ENCODE data around the gene RAET1G.
"Not testable (repeated sequence)": the region's sequence is repeated elsewhere in the genome, so short reads cannot be mapped to it uniquely, and the experiment has no call there.

Gene RAET1G

DNA sequence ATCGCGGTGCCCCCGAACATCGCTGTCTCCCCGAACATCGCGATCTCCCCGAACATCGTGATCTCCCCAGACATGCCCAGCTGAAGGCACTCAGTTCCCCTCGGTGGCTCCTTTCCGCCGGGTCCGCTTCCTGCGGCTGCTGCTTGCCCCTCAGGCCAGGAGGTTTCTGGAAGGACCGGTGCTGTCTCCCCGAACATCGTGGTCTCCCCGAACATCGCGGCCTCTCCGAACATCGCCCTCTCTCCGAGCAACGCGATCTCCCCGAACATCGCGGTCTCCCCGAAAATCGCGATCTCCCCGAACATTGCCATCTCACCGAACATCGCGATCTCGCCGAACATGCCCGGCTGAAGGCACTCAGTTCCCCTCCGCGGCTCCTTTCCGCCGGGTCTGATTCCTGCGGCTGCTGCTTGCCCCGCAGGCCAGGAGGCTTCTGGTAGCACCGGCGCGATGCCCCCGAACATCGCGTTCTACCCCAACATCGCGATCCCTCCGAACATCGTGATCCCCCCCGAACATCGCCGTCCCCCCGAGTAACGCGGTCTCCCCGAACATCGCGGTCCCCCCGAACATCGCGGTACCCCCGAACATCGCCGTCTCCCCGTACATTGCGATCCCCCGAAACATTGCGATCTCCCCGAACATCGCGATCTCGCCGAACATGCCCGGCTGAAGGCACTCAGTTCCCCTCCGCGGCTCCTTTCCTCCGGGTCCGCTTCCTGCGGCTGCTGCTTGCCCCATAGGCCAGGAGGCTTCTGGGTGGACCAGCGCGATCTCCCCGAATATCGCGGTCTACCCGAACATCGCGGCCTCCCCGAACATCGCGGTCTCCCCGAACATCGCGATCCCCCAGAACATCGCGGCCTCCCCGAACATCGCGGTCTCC, 41.6 kb upstream of the RAET1G start:
- DNase-seq (ENCODE audit: low spot score): no peak
- in situ Hi-C loops (cut with MboI; ENCODE audit: low pct_unique_long_range_greater_than_20kb, low sequenced_read_pairs, unreplicated experiment): no loop called here
- TF ChIP-seq, protein P1, sequence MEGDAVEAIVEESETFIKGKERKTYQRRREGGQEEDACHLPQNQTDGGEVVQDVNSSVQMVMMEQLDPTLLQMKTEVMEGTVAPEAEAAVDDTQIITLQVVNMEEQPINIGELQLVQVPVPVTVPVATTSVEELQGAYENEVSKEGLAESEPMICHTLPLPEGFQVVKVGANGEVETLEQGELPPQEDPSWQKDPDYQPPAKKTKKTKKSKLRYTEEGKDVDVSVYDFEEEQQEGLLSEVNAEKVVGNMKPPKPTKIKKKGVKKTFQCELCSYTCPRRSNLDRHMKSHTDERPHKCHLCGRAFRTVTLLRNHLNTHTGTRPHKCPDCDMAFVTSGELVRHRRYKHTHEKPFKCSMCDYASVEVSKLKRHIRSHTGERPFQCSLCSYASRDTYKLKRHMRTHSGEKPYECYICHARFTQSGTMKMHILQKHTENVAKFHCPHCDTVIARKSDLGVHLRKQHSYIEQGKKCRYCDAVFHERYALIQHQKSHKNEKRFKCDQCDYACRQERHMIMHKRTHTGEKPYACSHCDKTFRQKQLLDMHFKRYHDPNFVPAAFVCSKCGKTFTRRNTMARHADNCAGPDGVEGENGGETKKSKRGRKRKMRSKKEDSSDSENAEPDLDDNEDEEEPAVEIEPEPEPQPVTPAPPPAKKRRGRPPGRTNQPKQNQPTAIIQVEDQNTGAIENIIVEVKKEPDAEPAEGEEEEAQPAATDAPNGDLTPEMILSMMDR (IDR thresholded peaks at IDR 0.05; ENCODE audit: extremely low read depth, insufficient read depth, missing control alignments): no peak

DNA sequence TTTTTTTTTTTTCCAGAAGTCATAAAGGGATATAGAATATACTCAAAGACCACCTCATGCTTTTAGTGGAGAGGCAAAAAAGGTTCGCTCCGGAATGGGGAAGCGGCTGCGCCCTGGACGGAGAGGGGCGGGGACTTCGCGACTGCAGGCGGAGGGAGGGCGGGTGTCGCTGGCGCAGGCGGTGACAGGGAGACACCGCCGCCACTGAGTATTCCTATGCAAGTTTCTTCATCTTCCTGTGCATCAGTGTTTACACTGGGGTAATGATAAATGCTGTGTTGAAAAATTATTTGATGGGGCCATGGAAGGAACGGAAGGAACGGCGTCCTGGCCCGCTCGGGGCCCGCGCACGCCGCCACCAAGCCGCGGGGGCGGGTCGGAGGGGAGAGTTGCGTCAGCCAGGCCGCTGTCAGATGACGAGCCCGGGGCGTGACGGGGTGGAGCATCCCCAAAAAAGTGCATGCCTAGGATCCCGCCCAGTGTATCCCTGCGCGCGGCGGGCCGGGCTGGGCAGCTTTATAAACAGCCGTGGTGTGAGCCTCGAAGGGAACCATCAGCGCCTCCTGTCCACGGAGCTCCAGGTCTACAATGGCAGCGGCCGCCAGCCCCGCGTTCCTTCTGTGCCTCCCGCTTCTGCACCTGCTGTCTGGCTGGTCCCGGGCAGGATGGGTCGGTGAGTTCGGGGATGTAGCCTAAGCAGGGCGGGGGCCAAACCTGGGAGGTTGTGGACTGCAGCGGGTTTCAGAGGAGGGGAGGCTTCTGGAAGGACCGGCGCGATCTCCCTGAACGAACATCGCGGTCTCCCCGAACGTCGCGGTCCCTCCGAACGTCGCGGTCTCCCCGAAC, 40.8 kb upstream of the RAET1G start, which contains the start of gene ULBP1:
Gene ULBP1 (plus strand): TSS at position 482 of the 846 bp plus-strand sequence. CDS start 107 bp downstream, at position 589.
- peak; percentile 56 for DNase-seq (ENCODE audit: low spot score)
- in situ Hi-C loops (cut with MboI; ENCODE audit: low pct_unique_long_range_greater_than_20kb, low sequenced_read_pairs, unreplicated experiment): no loop called here
- TF ChIP-seq, protein P1 (IDR thresholded peaks at IDR 0.05; ENCODE audit: extremely low read depth, insufficient read depth, missing control alignments): no peak

DNA sequence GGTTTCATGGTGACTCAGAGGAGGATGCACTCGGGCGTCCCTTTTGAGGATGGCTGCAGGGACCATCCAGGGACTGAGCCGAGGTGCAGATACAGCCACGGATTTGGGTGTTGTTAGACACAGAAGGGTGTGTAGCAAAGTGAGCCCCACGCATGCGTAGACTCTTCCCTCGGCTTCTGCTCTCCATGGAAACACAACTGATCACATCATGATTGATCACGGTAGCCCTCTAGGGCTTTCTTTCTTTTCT, 40.2 kb upstream of the RAET1G start:
- in situ Hi-C loops (cut with MboI; ENCODE audit: low pct_unique_long_range_greater_than_20kb, low sequenced_read_pairs, unreplicated experiment): no loop called here
- DNase-seq (ENCODE audit: low spot score): peak; percentile 48
- TF ChIP-seq, protein P1 (IDR thresholded peaks at IDR 0.05; ENCODE audit: extremely low read depth, insufficient read depth, missing control alignments): no peak

DNA sequence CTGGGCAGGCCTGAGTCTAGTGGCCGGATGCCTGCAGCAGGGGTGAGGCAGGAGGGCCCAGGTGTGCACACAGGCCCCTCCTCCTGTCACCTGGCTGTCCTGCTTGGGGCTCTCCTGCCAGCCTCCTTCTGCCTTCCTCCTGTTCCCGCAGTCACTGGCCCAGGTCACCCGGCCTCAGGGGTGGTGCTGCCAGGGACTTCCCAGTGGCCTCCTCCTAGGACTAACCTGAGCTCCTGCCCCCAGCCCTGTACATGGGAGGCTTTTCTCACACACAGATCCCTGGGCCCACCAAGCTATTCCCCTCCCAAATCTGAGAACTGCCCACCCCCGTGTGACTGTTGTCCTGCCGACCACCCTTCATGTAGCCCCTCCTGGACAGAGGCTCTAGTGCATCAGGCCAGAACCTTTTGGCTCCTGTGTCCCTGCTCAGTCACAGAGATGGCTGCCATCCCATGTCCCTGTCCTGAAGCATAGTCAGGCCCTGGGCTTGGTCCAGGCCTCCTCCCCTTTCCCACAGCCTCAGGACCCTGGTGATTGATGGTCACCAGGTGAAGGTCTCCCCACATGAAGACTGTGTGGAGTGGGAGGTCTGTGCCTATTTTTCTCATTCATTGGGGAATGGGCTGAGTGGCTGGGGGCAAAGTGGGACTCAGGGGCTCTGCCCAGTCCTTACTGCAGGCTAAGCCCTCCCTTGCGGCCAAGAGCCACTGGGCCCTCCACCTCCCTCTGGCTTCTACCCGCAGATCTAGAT, 39.7 kb upstream of the RAET1G start:
- TF ChIP-seq, protein P1 (IDR thresholded peaks at IDR 0.05; ENCODE audit: extremely low read depth, insufficient read depth, missing control alignments): no peak
- DNase-seq (ENCODE audit: low spot score): no peak
- in situ Hi-C loops (cut with MboI; ENCODE audit: low pct_unique_long_range_greater_than_20kb, low sequenced_read_pairs, unreplicated experiment): no loop called here

DNA sequence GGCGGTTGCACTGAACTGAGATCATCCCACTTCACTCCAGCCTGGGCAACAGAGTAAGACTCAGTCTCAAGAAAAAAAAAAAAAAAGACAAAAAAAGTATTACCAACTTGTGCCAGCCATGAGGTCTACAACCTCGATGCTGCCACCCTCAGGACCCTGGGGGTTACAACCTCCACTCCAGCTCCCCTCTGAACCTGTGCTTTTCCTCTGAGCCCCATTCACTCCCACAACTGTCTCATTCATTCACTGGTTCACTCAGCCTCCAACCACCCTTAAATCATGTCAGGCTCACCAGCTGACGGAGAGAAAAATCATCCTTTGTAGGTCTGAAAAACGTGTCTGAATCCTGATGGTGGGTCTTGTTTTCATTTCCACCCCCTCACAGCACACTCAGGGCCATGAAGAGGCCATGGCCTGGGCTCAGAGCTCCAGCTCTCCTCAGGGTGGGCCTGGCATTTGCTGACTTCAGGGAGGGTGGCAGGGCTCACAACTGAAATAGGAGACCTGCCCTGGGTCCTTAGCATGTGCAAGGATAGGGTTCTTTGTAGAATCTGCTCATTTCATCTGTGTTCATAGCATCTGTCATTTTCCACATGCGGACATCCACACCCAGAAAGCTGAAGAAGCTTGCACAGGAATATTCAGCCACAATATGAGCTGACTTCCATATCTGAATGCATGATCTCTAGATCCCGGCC, 39.0 kb upstream of the RAET1G start:
- TF ChIP-seq, protein P1 (IDR thresholded peaks at IDR 0.05; ENCODE audit: extremely low read depth, insufficient read depth, missing control alignments): no peak
- DNase-seq (ENCODE audit: low spot score): no peak
- in situ Hi-C loops (cut with MboI; ENCODE audit: low pct_unique_long_range_greater_than_20kb, low sequenced_read_pairs, unreplicated experiment): no loop called here

DNA sequence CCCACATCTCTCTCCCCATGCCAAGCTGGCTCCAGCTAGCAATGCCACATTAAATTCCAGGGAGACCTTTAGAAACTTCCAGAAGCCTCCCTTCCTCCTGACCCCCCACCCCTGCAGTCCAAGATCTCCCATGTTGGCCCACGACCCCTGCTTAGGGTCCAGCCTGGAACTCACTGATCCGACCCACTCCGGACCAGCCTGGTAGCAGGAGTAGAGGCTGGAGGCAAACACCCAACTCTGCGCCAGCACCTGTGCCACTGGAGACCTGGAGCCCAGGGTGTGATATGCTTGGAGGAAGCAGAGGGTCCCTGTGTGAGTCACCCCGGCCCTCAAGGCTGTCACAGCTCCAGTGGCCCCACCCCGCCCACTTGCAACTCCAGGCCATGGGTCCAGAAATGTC, 37.6 kb upstream of the RAET1G start:
- TF ChIP-seq, protein P1 (IDR thresholded peaks at IDR 0.05; ENCODE audit: extremely low read depth, insufficient read depth, missing control alignments): no peak

DNA sequence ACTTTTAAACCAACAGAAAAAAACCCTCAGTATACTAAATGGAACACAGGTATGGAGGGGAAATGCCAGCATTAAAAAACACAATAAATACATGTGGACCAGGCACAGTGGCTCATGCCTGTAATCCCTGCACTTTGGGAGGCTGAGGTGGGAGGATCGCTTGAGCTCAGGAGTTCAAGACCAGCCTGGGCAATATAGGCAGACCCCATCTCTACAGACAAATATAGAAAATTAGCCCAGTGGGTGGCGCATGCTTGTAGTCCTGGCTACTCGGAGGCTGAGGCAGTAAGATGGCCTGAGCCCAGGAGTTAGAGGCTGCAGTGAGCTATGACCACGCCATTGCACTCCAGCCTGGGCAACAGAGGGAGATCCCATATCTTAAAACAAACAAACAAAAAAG, 36.9 kb upstream of the RAET1G start:
- in situ Hi-C loops (cut with MboI; ENCODE audit: low pct_unique_long_range_greater_than_20kb, low sequenced_read_pairs, unreplicated experiment); DNase-seq (ENCODE audit: low spot score): not testable (repeated sequence)

More for the DNA sequence above, 37.6 kb upstream of the RAET1G start:
- in situ Hi-C loops (cut with MboI; ENCODE audit: low pct_unique_long_range_greater_than_20kb, low sequenced_read_pairs, unreplicated experiment): no loop called here
- no peak for DNase-seq (ENCODE audit: low spot score)

DNA sequence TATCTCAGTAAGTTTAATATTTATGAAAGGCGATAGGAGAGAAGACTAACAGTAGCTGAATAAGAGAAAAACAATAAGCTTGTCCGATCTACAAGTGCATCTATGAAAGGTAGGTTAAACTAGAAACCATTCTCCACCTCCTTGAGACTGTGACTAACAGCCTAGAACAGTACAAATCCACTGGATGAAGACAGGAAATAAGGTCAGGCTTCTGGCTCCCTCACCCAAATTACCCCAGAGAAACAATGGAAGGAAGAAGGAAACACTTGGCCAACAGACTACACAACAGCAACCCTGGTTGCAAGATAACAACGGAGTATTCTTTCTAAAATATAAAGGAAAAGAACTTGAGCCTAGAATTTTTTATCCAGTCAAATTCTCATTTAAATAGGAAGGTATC, 35.2 kb upstream of the RAET1G start:
- DNase-seq (ENCODE audit: low spot score); in situ Hi-C loops (cut with MboI; ENCODE audit: low pct_unique_long_range_greater_than_20kb, low sequenced_read_pairs, unreplicated experiment): not testable (repeated sequence)
